ENCODE measurements around the gene AOC2. TPM values are rescaled to one million over a fixed set of nuclear protein-coding genes. Genes with fewer than 3 reads are reported as not detected.

AOC2 gene
- total and polyA plus RNA-seq, 2 of the 13 experiments (the other 11 are each of a cell fraction or from before 2014, with no cell fraction given) = 1.2 to 3.3 TPM

DNA sequence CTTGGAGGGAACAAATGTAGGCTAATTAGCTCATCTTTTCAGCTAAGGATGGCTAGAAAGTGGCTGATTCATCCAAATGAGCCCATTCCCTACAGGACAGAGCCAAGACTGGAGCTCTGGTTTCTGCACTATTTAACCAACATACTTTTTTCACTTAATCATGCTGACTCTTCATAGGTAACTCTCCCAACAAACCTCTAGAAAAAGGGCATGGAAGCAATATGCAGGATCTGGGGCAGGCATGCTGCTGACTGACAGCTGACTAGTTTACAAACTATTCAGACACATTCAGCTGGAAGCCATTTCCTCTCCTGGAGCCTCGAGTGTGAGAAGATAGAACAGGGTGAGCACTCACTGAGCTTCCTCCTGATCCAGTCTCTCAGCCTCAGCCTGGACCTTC lies 26.5 kb upstream of the AOC2 start (continued):
- TF ChIP-seq GRHL1 (CRISPR knock-in tag; conservative IDR thresholded peaks at IDR 0.05) (no peak), ZNF513 (CRISPR knock-in tag; conservative IDR thresholded peaks at IDR 0.05) (no peak), ZNF335 (CRISPR knock-in tag; IDR thresholded peaks at IDR 0.05) (no peak), ZNF605 (CRISPR knock-in tag; IDR thresholded peaks at IDR 0.05) (no peak), ZNF431 (CRISPR knock-in tag; IDR thresholded peaks at IDR 0.05; ENCODE audit: borderline replicate concordance, low read depth) (no peak)
- TF ChIP-seq, protein P1, sequence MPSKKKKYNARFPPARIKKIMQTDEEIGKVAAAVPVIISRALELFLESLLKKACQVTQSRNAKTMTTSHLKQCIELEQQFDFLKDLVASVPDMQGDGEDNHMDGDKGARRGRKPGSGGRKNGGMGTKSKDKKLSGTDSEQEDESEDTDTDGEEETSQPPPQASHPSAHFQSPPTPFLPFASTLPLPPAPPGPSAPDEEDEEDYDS (CRISPR knock-in tag; IDR thresholded peaks at IDR 0.05) = no peak
- TF ChIP-seq, protein P2, sequence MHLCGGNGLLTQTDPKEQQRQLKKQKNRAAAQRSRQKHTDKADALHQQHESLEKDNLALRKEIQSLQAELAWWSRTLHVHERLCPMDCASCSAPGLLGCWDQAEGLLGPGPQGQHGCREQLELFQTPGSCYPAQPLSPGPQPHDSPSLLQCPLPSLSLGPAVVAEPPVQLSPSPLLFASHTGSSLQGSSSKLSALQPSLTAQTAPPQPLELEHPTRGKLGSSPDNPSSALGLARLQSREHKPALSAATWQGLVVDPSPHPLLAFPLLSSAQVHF (CRISPR knock-in tag; IDR thresholded peaks at IDR 0.05) = no peak

GRCh38 chr17:42818379-42818778 lies 26.0 kb upstream of the AOC2 start:
- H3K27me3 ChIP-seq (ENCODE audit: control insufficient read depth in 1 of 2, insufficient read depth in 2 of 2, low read length in 2 of 2) = peaks cover 0 to under 1% of the 10 kb centered on the region in 2 experiments; a peak in 1 of 5 replicates
- no peak overlapping the region for H2AFZ ChIP-seq (ENCODE audit: low read length)
- H3K4me1 ChIP-seq (ENCODE audit: insufficient read depth, low read length) = peaks cover 27% of the 10 kb centered on the region
- intact Hi-C loops (cut with micrococcal nuclease; ENCODE audit: unreplicated experiment) = no loop called here
- ATAC-seq (no peak), DNase-seq (ENCODE audit: low spot score) (no peak), FAIRE-seq (no peak)
- no peaks in the 10 kb centered on the region for H3K9me3 ChIP-seq (ENCODE audit: low read length)
- BruUV-seq (replicated peaks) = no TSS peak
- no peak overlapping the region for H3K9ac ChIP-seq (ENCODE audit: insufficient read depth, low read depth, low read length)
- CTCF ChIA-PET (ENCODE audit: low intra/inter-chr PET ratio, low total read pairs) = no interaction called here
- H3K36me3 ChIP-seq (replicated peaks in 1 of 2; ENCODE audit: control insufficient read depth in 1 of 2, insufficient read depth in 2 of 2, low read length in 2 of 2) = peaks cover 49 to 72% of the 10 kb centered on the region in 2 experiments
- no peak for TF ChIP-seq TEAD2 (CRISPR knock-in tag; IDR thresholded peaks at IDR 0.05)
- no peak for TF ChIP-seq GTF3A (CRISPR knock-in tag; conservative IDR thresholded peaks at IDR 0.05)
- no peak for TF ChIP-seq ZSCAN30 (CRISPR knock-in tag; IDR thresholded peaks at IDR 0.05)
- TF ChIP-seq ZIK1 (CRISPR knock-in tag; IDR thresholded peaks at IDR 0.05; ENCODE audit: borderline replicate concordance, low read depth) = no peak
- TF ChIP-seq CREB1 (IDR thresholded peaks at IDR 0.05) = no peak
- no peak for TF ChIP-seq CREB1 (CRISPR knock-in tag; IDR thresholded peaks at IDR 0.05)
- TF ChIP-seq BHLHE40 (IDR thresholded peaks at IDR 0.05; ENCODE audit: low read length) = no peak
- TF ChIP-seq, protein P3, sequence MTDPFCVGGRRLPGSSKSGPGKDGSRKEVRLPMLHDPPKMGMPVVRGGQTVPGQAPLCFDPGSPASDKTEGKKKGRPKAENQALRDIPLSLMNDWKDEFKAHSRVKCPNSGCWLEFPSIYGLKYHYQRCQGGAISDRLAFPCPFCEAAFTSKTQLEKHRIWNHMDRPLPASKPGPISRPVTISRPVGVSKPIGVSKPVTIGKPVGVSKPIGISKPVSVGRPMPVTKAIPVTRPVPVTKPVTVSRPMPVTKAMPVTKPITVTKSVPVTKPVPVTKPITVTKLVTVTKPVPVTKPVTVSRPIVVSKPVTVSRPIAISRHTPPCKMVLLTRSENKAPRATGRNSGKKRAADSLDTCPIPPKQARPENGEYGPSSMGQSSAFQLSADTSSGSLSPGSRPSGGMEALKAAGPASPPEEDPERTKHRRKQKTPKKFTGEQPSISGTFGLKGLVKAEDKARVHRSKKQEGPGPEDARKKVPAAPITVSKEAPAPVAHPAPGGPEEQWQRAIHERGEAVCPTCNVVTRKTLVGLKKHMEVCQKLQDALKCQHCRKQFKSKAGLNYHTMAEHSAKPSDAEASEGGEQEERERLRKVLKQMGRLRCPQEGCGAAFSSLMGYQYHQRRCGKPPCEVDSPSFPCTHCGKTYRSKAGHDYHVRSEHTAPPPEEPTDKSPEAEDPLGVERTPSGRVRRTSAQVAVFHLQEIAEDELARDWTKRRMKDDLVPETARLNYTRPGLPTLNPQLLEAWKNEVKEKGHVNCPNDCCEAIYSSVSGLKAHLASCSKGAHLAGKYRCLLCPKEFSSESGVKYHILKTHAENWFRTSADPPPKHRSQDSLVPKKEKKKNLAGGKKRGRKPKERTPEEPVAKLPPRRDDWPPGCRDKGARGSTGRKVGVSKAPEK (CRISPR knock-in tag; IDR thresholded peaks at IDR 0.05; ENCODE audit: borderline replicate concordance) = no peak
- TF ChIP-seq WIZ (CRISPR knock-in tag; IDR thresholded peaks at IDR 0.05) = no peak
- in situ Hi-C loops (cut with HindIII; ENCODE audit: extremely low pct_ligation_motif_present, low pct_unique_long_range_greater_than_20kb) = no loop called here
- no peak overlapping the region for H3K4me2 ChIP-seq (ENCODE audit: low read depth, low read length)
- H3K79me2 ChIP-seq (ENCODE audit: insufficient read depth, low read length) = peaks cover 13% of the 10 kb centered on the region
- POLR2A ChIA-PET = interaction anchor here (0.6 to 4.6 kb wide), 3 partner anchors 14 to 21 kb away, joined by 4 to 29 read pairs (median 8); partner anchors contain the start of genes CNTD1 and COA3
- WGBS (ENCODE audit: low lambda C conversion rate) = 99% methylated on average over 5 of the region's 5 CpGs
- H4K20me1 ChIP-seq (ENCODE audit: insufficient read depth, low read length) = no peaks in the 10 kb centered on the region
- H3K27ac ChIP-seq (ENCODE audit: extremely low read length, insufficient read depth, low read length) = no peak overlapping the region
- no peak overlapping the region for H3K4me3 ChIP-seq (replicated peaks in 1 of 3; ENCODE audit: insufficient read depth in 1 of 3, low read depth in 2 of 3, low read length in 3 of 3)

All from HepG2 (cell line).